SW 1271 (cell line): ENCODE data around the gene PCDHGA1.
"Not testable (repeated sequence)": the region's sequence is repeated elsewhere in the genome, so short reads cannot be mapped to it uniquely, and the experiment has no call there.

Experiments used
- DNase-seq, 2 experiments: peaks; one replicate each; lab custom pipeline; 2025; lab: John Stamatoyannopoulos, UW

PCDHGA1 gene

DNA sequence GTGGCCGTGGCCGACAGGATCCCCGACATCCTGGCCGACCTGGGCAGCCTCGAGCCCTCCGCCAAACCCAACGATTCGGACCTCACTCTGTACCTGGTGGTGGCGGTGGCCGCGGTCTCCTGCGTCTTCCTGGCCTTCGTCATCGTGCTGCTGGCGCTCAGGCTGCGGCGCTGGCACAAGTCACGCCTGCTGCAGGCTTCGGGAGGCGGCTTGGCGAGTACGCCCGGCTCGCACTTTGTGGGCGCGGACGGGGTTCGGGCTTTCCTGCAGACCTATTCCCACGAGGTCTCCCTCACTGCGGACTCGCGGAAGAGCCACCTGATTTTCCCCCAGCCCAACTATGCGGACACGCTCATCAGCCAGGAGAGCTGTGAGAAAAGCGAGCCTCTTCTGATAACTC is 15.7 kb downstream of the PCDHGA1 start:
- not testable (repeated sequence) for DNase-seq

DNA sequence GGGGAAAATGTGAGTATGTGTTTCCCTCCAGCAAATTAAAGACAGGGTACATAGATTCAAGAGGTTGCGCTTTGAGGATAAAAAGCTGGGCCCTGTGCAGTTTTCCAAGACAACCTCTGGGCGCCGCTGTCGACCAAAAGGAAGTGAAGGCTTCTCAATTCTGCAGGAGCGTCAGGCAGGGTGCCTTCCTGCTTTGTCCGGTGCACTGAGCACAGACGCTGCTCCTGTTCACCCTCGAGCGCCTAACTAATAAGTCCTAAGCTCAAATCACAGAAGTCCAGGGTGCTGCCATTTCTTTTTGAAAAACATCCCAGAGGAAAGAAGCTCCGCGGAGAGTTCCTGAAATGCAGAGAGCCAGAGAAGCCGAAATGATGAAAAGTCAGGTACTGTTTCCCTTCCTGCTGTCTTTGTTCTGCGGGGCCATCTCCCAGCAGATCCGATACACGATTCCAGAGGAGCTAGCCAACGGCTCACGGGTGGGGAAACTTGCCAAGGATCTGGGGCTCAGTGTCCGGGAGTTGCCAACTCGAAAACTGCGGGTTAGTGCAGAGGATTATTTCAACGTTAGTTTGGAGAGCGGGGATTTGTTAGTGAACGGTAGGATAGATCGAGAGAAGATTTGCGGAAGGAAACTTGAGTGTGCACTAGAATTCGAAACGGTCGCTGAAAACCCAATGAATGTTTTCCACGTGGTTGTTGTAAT is 19.8 kb downstream of the PCDHGA1 start, which contains the start of gene PCDHGB1:
TSS of gene PCDHGB1 (plus strand) at position 183 of the 703 bp plus-strand sequence. CDS start at position 345, 162 bp downstream.
- no peak for DNase-seq

DNA sequence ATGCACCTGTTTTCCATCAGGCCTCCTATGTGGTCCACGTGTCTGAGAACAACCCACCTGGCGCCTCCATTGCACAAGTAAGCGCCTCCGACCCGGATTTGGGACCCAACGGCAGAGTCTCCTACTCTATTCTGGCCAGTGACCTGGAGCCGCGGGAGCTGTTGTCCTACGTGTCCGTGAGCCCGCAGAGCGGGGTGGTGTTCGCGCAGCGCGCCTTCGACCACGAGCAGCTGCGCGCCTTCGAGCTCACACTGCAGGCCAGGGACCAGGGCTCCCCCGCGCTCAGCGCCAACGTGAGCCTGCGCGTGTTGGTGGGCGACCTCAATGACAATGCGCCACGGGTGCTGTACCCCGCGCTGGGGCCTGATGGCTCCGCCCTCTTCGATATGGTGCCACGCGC is 21.3 kb downstream of the PCDHGA1 start:
- no peak for DNase-seq

DNA sequence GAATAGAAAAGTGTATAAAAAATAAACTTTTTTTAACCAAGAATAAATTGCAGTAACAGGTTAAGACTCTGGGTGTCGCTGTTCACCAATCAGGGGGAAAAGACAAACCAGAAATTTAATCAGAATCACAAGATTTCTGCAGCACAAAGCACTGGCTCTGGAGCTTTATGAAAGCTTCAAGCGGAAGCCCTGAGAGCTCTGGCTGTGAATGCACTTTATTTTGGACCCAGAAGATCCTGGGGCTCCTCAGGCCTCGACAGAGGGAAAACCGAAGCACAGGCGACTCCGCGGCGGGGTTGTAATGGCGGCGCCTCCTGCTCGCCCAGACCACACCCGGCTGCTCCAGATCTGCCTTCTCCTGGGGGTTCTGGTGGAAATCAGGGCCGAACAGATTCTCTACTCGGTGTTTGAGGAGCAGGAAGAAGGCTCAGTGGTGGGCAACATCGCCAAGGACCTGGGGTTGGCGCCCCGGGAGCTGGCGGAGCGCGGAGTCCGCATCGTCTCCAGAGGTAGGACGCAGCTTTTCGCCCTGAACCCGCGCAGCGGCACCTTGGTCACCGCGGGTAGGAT is 24.7 kb downstream of the PCDHGA1 start, which contains the start of gene PCDHGA4:
TSS of gene PCDHGA4 (plus strand) at position 122 of the 570 bp plus-strand sequence. CDS start at position 209, 87 bp downstream.
- peak in 1 of 2 experiments; percentile 13 for DNase-seq

DNA sequence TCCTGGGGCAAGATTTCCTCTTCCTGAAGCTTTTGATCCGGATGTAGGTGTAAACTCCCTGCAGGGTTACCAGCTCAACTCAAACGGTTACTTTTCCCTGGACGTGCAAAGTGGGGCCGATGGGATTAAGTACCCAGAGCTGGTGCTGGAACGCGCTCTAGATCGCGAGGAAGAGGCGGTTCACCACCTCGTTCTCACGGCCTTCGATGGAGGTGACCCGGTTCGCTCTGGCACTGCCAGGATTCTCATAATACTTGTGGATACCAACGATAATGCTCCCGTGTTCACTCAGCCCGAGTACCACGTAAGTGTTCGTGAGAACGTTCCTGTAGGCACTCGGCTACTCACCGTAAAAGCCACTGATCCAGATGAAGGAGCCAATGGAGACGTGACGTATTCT is 25.3 kb downstream of the PCDHGA1 start:
- no peak for DNase-seq

DNA sequence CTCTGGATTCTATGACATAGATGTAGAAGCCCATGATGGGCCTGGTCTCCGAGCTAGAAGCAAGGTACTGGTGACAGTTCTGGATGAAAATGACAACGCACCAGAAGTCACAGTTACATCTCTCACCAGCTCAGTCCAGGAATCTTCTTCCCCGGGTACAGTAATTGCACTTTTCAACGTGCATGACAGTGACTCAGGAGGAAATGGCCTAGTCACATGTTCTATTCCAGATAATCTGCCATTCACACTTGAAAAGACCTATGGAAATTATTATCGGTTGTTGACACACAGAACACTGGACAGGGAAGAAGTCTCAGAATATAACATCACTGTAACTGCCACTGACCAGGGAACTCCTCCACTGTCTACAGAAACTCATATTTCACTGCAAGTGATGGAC is 25.8 kb downstream of the PCDHGA1 start:
- no peak for DNase-seq

DNA sequence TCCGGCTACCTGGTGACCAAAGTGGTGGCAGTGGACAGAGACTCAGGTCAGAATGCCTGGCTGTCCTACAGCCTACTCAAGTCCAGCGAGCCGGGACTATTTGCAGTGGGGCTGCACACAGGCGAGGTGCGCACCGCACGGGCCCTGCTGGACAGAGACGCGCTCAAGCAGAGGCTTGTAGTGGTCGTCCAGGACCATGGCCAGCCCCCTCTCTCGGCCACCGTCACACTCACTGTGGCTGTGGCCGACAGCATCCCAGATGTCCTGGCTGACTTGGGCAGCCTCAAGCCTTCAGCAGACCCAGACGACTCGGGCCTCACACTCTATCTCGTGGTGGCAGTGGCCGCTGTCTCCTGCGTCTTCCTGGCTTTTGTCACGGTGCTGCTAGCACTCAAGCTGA is 26.6 kb downstream of the PCDHGA1 start:
- DNase-seq: no peak

DNA sequence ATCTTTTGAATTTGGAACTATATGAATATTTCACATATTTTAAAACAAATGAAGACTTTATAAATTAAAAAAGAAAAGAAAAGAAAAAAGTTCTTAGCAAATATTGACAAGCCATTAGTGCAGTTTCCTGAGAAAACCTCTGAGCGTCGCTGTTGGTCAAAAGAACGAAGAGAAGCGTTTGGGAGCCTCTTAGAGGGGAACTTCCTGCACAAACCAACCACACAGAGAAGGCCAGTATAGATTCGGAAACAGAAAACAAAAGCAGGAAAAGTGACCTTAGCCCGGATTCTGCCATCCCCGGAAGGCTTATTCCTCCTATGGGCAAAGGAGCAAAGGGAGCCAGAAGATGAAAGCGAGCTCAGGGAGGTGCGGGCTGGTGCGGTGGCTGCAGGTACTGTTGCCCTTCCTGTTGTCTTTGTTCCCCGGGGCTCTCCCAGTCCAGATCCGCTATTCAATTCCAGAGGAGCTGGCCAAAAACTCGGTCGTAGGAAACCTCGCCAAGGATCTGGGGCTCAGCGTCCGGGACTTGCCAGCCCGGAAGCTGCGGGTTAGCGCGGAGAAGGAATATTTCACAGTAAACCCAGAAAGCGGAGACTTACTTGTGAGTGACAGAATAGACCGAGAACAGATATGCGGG is 29.6 kb downstream of the PCDHGA1 start, which contains the start of gene PCDHGB2:
TSS of gene PCDHGB2 (plus strand) at position 205 of the 637 bp plus-strand sequence. CDS start at position 347, 142 bp downstream.
- DNase-seq: peak in 1 of 2 experiments; percentile 35

GRCh38 chr5:141360685-141361084 is 30.4 kb downstream of the PCDHGA1 start:
- no peak for DNase-seq

DNA sequence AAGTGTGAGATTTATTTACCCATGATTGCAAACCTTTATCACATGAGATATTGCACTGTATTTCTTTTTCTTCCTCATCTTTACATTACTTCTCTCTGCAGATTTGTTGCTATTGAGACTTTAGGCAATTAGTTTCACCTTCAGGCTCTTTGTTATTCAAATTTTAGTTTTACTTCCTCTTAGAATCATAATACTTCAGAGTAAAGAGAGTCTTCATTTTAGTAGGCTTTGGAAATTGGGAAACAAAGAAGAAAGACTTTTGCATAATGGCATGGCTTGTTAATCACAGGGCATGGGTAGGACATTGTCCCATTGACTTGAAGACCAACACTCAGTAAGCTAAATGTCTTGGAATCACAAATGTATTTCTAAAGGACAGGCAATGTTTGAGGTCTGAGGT is 32.4 kb downstream of the PCDHGA1 start:
- DNase-seq: no peak

- DNase-seq: no peak
These were observed 33.8 kb downstream of the PCDHGA1 start, which contains the start of gene PCDHGA5 for GRCh38 chr5:141363952-141364660. Gene PCDHGA5 (plus strand): TSS chr5:141364162. CDS start chr5:141364331, 169 bp downstream.

GRCh38 chr5:141366016-141366896 is 35.9 kb downstream of the PCDHGA1 start:
- DNase-seq: no peak

DNA sequence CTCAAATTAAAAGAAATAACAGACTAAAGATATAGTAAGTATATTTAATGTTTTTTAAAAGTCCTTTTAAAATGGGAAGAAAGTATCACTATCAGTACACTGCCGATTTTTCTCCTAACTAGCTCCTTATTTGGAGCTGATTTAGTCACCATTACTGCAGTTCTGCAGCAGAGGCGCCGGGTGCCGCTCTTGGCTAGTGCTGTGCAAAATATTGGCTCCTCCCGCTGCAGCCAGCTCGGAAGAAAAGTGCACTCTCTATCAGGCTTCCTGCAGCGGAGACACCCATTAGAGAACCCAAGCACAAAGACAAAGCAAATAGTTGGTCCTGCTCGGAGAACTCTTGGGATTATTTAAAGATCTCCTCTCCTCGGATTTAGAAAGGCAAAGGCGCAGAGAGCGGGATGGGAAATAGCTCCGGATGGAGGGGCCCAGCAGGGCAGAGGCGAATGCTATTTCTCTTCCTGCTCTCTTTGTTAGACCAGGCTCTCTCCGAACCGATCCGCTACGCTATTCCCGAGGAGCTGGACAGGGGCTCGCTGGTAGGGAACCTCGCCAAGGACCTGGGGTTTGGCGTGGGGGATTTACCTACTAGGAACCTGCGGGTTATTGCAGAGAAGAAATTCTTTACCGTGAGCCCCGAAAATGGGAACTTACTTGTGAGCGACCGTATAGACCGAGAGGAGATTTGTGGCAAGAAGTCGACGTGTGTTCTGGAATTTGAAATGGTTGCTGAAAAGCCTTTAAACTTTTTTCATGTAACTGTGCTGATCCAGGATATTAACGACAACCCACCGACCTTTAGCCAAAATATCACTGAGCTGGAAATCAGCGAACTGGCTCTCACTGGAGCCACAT is 39.9 kb downstream of the PCDHGA1 start, which contains the start of gene PCDHGB3:
TSS of gene PCDHGB3 (plus strand) at position 249 of the 855 bp plus-strand sequence. CDS start at position 402, 153 bp downstream.
- DNase-seq: no peak

- no peak for DNase-seq
These were observed 41.5 kb downstream of the PCDHGA1 start for GRCh38 chr5:141371572-141372475.

GRCh38 chr5:141373673-141374317 is 43.5 kb downstream of the PCDHGA1 start, which contains the start of gene PCDHGA6:
Gene PCDHGA6 (plus strand): TSS chr5:141373891. CDS start chr5:141374084, 193 bp downstream.
- DNase-seq: no peak

- no peak for DNase-seq
These were observed 44.3 kb downstream of the PCDHGA1 start for GRCh38 chr5:141374627-141375026.

DNA sequence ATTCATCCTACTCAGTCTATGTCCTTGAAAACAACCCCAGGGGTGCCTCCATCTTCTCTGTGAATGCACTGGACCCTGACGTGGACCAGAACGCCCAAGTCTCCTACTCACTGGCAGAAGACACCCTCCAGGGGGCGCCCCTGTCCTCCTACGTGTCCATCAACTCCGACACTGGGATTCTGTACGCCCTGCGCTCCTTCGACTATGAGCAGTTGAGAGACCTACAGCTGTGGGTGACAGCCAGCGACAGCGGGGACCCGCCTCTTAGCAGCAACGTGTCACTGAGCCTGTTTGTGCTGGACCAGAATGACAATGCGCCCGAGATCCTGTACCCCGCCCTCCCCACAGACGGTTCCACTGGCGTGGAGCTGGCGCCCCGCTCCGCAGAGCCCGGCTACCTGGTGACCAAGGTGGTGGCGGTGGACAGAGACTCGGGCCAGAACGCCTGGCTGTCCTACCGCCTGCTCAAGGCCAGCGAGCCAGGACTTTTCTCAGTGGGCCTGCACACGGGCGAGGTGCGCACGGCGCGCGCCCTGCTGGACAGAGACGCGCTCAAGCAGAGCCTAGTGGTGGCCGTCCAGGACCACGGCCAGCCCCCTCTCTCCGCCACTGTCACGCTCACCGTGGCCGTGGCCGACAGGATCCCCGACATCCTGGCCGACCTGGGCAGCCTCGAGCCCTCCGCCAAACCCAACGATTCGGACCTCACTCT is 45.3 kb downstream of the PCDHGA1 start:
- DNase-seq: not testable (repeated sequence)
